Mesodermal cell (in vitro differentiated cells): ENCODE data around the gene PGM1.

Experiments
- H3K27ac ChIP-seq: 2 replicates; pipeline ENCODE4 v1.7.0; 2013; ENCODE audit warnings: mild to moderate bottlenecking, low read depth, low read length, moderate library complexity; ENCODE audit not compliant: severe bottlenecking
- H3K36me3 ChIP-seq: 2 replicates; pipeline ENCODE4 v1.7.1; 2013; ENCODE audit warnings: mild to moderate bottlenecking, low read length, moderate library complexity; ENCODE audit not compliant: control insufficient read depth, insufficient read depth
- H3K4me1 ChIP-seq: one replicate; pipeline ENCODE4 v1.7.1; 2013; ENCODE audit warnings: mild to moderate bottlenecking, low read length; ENCODE audit not compliant: insufficient read depth, control insufficient read depth, poor library complexity, severe bottlenecking
- H3K4me3 ChIP-seq: 2 replicates; pipeline ENCODE4 v1.7.0; 2013; ENCODE audit warnings: low read length, control low read depth, mild to moderate bottlenecking; ENCODE audit not compliant: insufficient read depth, poor library complexity, severe bottlenecking; ENCODE audit errors: extremely low read depth
- H3K9me3 ChIP-seq: 2 replicates; pipeline ENCODE4 v1.7.1; 2013; ENCODE audit warnings: mild to moderate bottlenecking, low read length, moderate library complexity; ENCODE audit not compliant: control insufficient read depth
- WGBS, 2 experiments: methylation state at CpG; one replicate each; pipeline ENCODE4 v1.1.5; 2013; ENCODE audit warnings: missing lambda C conversion rate in 2 of 2; ENCODE audit not compliant: insufficient coverage in 2 of 2; 5-methylcytosine and 5-hydroxymethylcytosine counted together

The PGM1 gene

DNA sequence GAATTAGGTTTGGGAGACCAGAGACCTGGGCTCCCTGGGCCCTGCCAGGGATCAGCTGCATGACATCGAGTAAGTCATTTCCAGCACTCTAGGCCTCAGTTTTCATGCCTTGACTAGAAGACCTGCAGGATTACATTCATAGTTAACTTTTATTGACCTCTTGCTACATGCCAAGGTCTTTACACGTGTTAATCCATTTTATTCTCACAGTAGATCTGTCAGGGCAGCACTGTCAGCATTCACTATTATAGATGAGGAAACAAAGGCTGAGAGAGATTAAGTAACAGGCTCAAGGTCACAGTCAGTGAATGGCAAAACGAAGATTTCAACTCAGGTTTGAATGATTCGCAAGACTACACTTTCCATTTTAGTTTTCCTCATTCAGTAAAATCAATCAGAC lies 37.0 kb downstream of the PGM1 start:
- WGBS, 2 experiments: 100% methylated on average over 2 of the region's 4 CpGs
- H3K9me3 ChIP-seq: no peaks in the 10 kb centered on the region
- no peak overlapping the region for H3K4me3 ChIP-seq
- no peaks in the 10 kb centered on the region for H3K36me3 ChIP-seq
- peaks cover 6% of the 10 kb centered on the region for H3K4me1 ChIP-seq
- no peak overlapping the region for H3K27ac ChIP-seq

GRCh38 chr1:63630666-63631065 lies 37.5 kb downstream of the PGM1 start:
- no peaks in the 10 kb centered on the region for H3K9me3 ChIP-seq
- H3K27ac ChIP-seq: no peak overlapping the region
- WGBS, 2 experiments: no CpG with 5 or more reads among the region's 1 CpG
- H3K4me1 ChIP-seq: peaks cover 6% of the 10 kb centered on the region
- no peak overlapping the region for H3K4me3 ChIP-seq
- H3K36me3 ChIP-seq: no peaks in the 10 kb centered on the region

- 90 to 96% methylated on average over 2 to 3 of the region's 5 CpGs for WGBS, 2 experiments
- H3K4me3 ChIP-seq: no peak overlapping the region
- H3K27ac ChIP-seq: no peak overlapping the region
- peaks cover 9% of the 10 kb centered on the region for H3K36me3 ChIP-seq
- peaks cover 6% of the 10 kb centered on the region for H3K4me1 ChIP-seq
- no peaks in the 10 kb centered on the region for H3K9me3 ChIP-seq
These were observed 38.9 kb downstream of the PGM1 start for GRCh38 chr1:63632110-63632509.

GRCh38 chr1:63633281-63633680 lies 40.1 kb downstream of the PGM1 start:
- WGBS, 2 experiments: 100% methylated on average over 1 of the region's 4 CpGs; no CpG with 5 or more reads in 1 of the 2 experiments
- H3K4me1 ChIP-seq: peaks cover 6% of the 10 kb centered on the region
- H3K36me3 ChIP-seq: peaks cover 9% of the 10 kb centered on the region
- no peak overlapping the region for H3K27ac ChIP-seq
- no peak overlapping the region for H3K4me3 ChIP-seq
- H3K9me3 ChIP-seq: no peaks in the 10 kb centered on the region

DNA sequence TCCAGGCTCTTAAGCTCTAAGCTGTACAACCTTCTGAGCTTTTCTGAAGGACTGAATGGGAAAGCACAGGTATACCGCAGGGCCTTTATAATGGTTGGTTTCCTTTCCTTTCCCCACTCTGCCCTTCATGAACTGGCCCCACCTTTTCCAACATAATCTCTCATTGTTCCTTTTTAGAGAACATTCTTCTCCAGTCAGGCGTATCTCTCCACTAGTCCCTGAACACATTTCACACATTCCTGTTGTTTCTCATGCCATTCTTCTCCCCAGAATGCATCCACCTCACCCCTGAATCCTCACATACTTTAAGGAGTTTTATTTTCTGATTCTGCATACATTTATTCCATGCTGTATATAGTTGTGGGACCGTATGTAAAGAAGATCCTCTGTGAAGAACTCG lies 41.3 kb downstream of the PGM1 start:
- H3K9me3 ChIP-seq: no peaks in the 10 kb centered on the region
- H3K36me3 ChIP-seq: peaks cover 9% of the 10 kb centered on the region
- no peak overlapping the region for H3K27ac ChIP-seq
- no peak overlapping the region for H3K4me3 ChIP-seq
- WGBS, 2 experiments: 94 to 100% methylated on average over 3 to 4 of the region's 4 CpGs
- peaks cover 10% of the 10 kb centered on the region for H3K4me1 ChIP-seq

- Histone ChIP-seq H3K4me1 (peaks cover 10% of the 10 kb centered on the region), H3K4me3 (no peak overlapping the region), H3K9me3 (no peaks in the 10 kb centered on the region), H3K27ac (no peak overlapping the region), H3K36me3 (peaks cover 11% of the 10 kb centered on the region)
- no CpG with 5 or more reads among the region's 1 CpG for WGBS, 2 experiments
These were observed 42.5 kb downstream of the PGM1 start for GRCh38 chr1:63635681-63636080.

DNA sequence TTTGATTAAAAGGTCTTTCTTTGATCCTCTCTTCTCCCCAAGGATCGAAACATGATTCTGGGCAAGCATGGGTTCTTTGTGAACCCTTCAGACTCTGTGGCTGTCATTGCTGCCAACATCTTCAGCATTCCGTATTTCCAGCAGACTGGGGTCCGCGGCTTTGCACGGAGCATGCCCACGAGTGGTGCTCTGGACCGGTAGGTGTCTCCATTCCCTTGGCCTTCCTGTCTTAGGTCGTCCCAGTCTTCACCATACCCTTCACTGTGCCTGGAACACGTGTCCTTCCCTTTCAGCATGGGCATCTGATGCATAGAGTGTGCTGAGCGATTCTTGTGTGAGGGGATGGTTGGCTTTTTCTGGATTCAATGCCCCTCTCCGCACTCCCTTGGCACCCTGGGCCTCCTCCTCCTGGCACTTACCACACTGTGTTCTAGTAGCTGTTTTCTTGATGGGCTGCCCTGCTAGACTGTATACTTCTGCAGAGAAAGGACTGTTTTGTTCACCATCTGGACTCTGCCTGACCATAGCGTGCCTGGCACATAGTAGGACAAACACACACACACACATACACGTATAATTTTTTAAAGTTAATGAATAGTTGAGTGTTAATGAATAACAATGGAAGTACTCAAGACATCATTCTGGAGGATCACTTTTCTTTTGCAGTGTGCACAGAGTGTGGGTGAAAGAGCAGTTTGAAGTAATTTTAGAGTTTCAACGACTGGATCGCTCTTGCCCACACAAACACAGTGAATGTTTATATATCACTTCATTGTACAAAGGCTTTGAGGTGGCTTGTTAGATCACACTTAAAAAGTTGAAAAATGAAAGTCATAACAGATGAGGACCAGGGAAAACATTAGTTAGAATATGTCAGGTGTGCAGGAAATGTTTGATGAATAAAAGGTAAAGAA lies 43.2 kb downstream of the PGM1 start:
- H3K4me3 ChIP-seq: no peak overlapping the region
- no peaks in the 10 kb centered on the region for H3K9me3 ChIP-seq
- WGBS, 2 experiments: 93 to 100% methylated on average over 7 of the region's 15 CpGs
- H3K4me1 ChIP-seq: peaks cover 10% of the 10 kb centered on the region
- H3K27ac ChIP-seq: no peak overlapping the region
- H3K36me3 ChIP-seq: peaks cover 13% of the 10 kb centered on the region

- 92% methylated on average over 5 to 7 of the region's 8 CpGs for WGBS, 2 experiments
- Histone ChIP-seq H3K4me1 (peaks cover 10% of the 10 kb centered on the region), H3K4me3 (no peak overlapping the region), H3K9me3 (no peaks in the 10 kb centered on the region), H3K27ac (no peak overlapping the region), H3K36me3 (peaks cover 13% of the 10 kb centered on the region)
These were observed 45.3 kb downstream of the PGM1 start for GRCh38 chr1:63638471-63638870.

DNA sequence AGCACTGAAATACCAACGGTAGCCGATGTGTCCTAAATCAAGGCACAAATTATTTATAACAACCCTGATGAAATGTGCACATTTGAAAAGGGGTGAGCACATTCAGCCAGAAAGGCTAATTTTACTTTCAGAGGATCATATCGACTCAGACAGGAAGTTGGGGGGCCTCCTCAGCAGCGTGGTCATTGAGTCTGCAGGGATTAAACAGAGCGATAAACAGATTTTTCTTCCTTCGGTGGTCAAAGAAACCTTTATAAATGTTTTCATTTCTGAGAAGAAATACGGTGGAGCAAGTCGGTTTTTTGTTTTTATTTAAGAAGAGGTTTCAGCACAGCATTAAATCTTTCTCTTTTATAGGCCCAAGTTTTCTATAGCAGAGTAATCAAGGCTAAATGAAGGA lies 45.7 kb downstream of the PGM1 start:
- no peaks in the 10 kb centered on the region for H3K9me3 ChIP-seq
- no peak overlapping the region for H3K4me3 ChIP-seq
- H3K36me3 ChIP-seq: peaks cover 13% of the 10 kb centered on the region
- H3K27ac ChIP-seq: no peak overlapping the region
- peaks cover 10% of the 10 kb centered on the region for H3K4me1 ChIP-seq
- WGBS, 2 experiments: 90 to 92% methylated on average over 3 to 5 of the region's 8 CpGs

- Histone ChIP-seq H3K27ac (no peak overlapping the region), H3K4me3 (no peak overlapping the region), H3K36me3 (peaks cover 14% of the 10 kb centered on the region), H3K4me1 (peaks cover 4% of the 10 kb centered on the region), H3K9me3 (no peaks in the 10 kb centered on the region)
- WGBS, 2 experiments: 88 to 96% methylated on average over 2 of the region's 4 CpGs
These were observed 47.7 kb downstream of the PGM1 start for GRCh38 chr1:63640633-63641567.
